Endothelial cell (in vitro differentiated cells): ENCODE results near the gene CCDC51. TPM values are rescaled to one million over a fixed set of nuclear protein-coding genes. Genes with fewer than 3 reads are reported as not detected.
A peak's percentile ranks its signal among the peaks of the same experiment; 100 is the strongest.

Experiments used
- DNase-seq: peaks from one replicate; pipeline ENCODE4 v3.0.0; 2021; ENCODE audit warnings: low spot score
- H3K27ac Mint-ChIP-seq: one replicate; pipeline ENCODE4 v1.8.0; 2021; ENCODE audit warnings: mixed read lengths, inconsistent platforms; ENCODE audit not compliant: unreplicated experiment
- H3K27me3 Mint-ChIP-seq: one replicate; pipeline ENCODE4 v1.8.0; 2021; ENCODE audit warnings: mild to moderate bottlenecking, moderate library complexity, mixed read lengths, inconsistent platforms; ENCODE audit not compliant: unreplicated experiment
- H3K36me3 Mint-ChIP-seq: one replicate; pipeline ENCODE4 v1.8.0; 2021; ENCODE audit warnings: mild to moderate bottlenecking, low read depth, mixed read lengths, inconsistent platforms; ENCODE audit not compliant: unreplicated experiment
- H3K4me1 Mint-ChIP-seq: one replicate; pipeline ENCODE4 v1.8.0; 2021; ENCODE audit warnings: mild to moderate bottlenecking, mixed read lengths, inconsistent platforms; ENCODE audit not compliant: unreplicated experiment
- H3K4me3 Mint-ChIP-seq: one replicate; pipeline ENCODE4 v1.8.0; 2021; ENCODE audit warnings: mild to moderate bottlenecking, mixed read lengths, inconsistent platforms; ENCODE audit not compliant: unreplicated experiment
- H3K9me3 Mint-ChIP-seq: one replicate; pipeline ENCODE4 v1.8.0; 2021; ENCODE audit warnings: mixed read lengths, inconsistent platforms; ENCODE audit not compliant: unreplicated experiment
- total RNA-seq: library from RNA; stranded (reverse); fragmentation: NEBNext Ultra II Directional; extraction: Animal tissue kit (Norgen Biotek cat#: 25700); gene quantifications from one replicate; pipeline ENCODE4 v1.2.1, GENCODE V29; 2021; ENCODE audit not compliant: unreplicated experiment
- TF ChIP-seq, protein P1 (sequence below): fragments of 200-600 bp; sonication (generic); IDR thresholded peaks from one replicate; pipeline ENCODE4 v1.5.0; 2021; ENCODE audit warnings: antibody characterized with exemption; ENCODE audit not compliant: unreplicated experiment

Gene CCDC51
- total RNA-seq, 1 donor from 2014 or later: 11.8 TPM

DNA sequence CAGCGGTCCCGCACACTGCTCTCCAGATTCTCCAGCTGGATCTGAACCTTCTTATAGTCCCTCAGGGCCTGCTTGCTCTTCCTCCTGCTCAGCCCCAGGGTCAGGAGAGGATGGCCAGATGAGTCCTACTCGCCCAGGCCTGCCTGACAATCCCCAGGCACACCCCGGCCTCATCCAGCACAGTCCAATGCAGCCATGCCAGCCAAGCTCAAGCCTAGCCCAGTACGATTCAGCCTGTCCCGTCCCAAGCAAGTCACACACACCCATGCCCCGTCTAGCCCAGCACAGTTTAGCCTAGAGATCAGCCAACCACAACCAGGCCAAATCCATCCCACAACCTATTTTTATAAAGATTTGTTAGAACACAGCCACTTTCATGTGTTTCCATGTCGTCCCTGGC is 26.8 kb downstream of the CCDC51 start:
- H3K4me1 Mint-ChIP-seq: no peaks in the 10 kb centered on the region
- TF ChIP-seq, protein P1, sequence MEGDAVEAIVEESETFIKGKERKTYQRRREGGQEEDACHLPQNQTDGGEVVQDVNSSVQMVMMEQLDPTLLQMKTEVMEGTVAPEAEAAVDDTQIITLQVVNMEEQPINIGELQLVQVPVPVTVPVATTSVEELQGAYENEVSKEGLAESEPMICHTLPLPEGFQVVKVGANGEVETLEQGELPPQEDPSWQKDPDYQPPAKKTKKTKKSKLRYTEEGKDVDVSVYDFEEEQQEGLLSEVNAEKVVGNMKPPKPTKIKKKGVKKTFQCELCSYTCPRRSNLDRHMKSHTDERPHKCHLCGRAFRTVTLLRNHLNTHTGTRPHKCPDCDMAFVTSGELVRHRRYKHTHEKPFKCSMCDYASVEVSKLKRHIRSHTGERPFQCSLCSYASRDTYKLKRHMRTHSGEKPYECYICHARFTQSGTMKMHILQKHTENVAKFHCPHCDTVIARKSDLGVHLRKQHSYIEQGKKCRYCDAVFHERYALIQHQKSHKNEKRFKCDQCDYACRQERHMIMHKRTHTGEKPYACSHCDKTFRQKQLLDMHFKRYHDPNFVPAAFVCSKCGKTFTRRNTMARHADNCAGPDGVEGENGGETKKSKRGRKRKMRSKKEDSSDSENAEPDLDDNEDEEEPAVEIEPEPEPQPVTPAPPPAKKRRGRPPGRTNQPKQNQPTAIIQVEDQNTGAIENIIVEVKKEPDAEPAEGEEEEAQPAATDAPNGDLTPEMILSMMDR: no peak
- H3K36me3 Mint-ChIP-seq: peaks cover 26% of the 10 kb centered on the region
- H3K9me3 Mint-ChIP-seq: no peaks in the 10 kb centered on the region
- DNase-seq: no peak
- H3K27ac Mint-ChIP-seq: peak overlapping the region; percentile 38
- H3K27me3 Mint-ChIP-seq: peaks cover 4% of the 10 kb centered on the region
- peak overlapping the region; percentile 79 for H3K4me3 Mint-ChIP-seq

DNA sequence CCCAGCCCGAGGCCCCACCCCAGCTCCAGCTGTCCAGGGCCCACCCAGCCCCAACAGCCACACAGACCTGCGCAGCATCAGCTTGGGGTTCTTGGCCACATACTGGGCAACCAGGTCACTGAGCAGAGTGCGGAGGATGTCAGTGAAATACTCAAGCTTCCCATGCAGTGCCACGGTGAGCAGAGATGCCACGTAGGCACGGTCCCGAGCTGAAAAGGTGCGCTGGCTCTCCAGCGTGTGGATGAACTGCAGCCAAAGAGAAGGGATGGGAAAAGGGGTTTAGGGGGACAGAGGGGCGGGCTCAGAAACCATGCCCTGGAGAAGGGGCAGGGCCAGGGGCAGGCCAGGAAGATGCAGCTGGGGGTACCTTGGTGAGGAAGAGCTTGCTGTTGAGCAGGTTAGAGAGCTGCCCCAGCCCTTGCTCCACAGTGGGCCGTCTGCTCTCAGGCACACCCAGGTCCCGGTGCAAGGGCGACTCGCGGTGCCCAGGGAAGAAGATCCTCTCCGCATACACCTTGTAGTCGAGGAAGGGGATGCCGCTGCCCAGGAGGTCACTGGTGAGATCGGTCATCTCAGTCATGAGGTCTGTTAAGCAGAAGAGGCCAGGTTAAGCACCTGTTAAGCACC is 27.4 kb downstream of the CCDC51 start:
- H3K4me1 Mint-ChIP-seq: peaks cover 1% of the 10 kb centered on the region
- peaks cover 2% of the 10 kb centered on the region for H3K27me3 Mint-ChIP-seq
- peaks cover 29% of the 10 kb centered on the region for H3K36me3 Mint-ChIP-seq
- no peak overlapping the region for H3K27ac Mint-ChIP-seq
- no peak overlapping the region for H3K4me3 Mint-ChIP-seq
- DNase-seq: no peak
- H3K9me3 Mint-ChIP-seq: no peaks in the 10 kb centered on the region
- TF ChIP-seq, protein P1: no peak

DNA sequence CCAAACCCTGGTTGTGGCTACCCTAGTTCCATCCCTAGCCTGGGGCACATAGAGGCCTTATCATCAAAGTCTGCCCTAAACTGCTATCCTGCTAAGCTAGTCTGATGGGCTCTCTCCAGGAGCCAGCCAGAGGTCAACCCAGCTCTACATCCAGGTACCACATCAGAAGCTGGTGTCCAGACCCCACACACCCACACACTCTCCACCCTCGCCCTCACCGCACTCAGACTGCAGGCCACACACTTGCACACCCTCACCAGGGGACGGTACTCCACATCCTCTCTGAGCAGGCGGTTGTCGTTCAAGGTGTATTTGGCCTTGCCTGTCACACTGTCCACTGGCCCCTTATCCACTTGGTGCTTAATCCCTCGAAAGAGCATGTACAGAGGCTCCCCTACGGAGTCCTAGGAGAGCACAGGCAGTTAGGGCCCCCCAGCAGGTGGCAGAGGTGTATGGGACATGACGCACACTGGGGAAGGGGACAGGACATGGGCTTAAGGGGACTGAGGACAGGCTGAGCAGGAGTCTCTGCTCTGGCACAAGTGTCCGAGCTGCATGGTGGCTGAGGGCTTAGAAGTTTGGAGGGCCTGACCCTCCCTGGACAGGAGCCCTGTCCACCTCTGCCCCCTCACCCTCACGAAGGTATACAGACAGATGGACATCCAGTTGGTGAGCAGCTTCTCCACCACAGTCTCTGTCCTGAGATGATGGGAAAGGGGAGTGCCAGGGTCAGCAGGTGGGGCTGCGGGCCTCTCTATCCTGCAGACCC is 28.1 kb downstream of the CCDC51 start:
- peaks cover 34% of the 10 kb centered on the region for H3K36me3 Mint-ChIP-seq
- DNase-seq: no peak
- peaks cover 8% of the 10 kb centered on the region for H3K4me1 Mint-ChIP-seq
- TF ChIP-seq, protein P1: no peak
- H3K9me3 Mint-ChIP-seq: no peaks in the 10 kb centered on the region
- no peak overlapping the region for H3K27ac Mint-ChIP-seq
- peak overlapping the region; percentile 42 for H3K4me3 Mint-ChIP-seq
- peaks cover 4% of the 10 kb centered on the region for H3K27me3 Mint-ChIP-seq

DNA sequence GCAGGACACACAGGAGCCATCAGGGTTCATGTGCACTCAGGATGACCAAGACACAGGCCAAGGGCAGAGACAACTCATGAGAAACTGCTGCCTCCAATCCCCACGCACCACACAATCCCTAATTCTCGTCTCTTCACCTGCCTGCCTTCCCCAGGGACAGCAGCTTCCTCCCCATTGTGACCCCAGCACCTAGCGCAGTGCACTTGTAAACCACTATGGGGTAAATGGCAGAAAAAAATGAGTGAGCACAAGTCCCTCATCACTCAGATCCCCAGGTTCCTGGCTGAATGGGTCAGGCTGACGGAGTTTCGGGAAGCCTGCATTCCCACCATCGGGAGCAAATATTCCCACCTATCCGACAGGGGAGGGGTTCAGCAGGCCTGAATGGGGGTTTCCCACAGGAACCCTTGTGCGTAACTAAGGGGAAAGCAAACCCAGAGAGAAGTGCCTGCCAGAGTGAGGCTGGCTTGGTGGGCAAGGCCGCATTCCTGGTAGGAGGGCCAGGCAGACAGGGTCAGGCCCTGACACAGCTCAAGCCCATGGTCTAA is 28.8 kb downstream of the CCDC51 start:
- Mint-ChIP-seq H3K4me3 (no peak overlapping the region), H3K4me1 (peaks cover 10% of the 10 kb centered on the region), H3K27ac (no peak overlapping the region), H3K36me3 (peaks cover 34% of the 10 kb centered on the region), H3K9me3 (no peaks in the 10 kb centered on the region), H3K27me3 (peaks cover 4% of the 10 kb centered on the region)
- TF ChIP-seq, protein P1: no peak
- DNase-seq: no peak
